Gastroesophageal sphincter (tissue), 3 donors: Measurements from ENCODE around the gene ZNF367.

Source experiments
- CTCF ChIP-seq, 4 experiments: fragments of 200-600 bp in 2 of 4; fragments of 450-650 bp in 2 of 4; sonication (generic) in 1 of 4; IDR thresholded peaks; one replicate each; pipeline ENCODE4 v1.5.1; 2017 to 2019; ENCODE audit warnings: antibody characterized with exemption in 4 of 4, mild to moderate bottlenecking in 2 of 4, moderate library complexity in 2 of 4
- EP300 ChIP-seq: sonication (generic); formaldehyde crosslinking; IDR thresholded peaks from one replicate; pipeline ENCODE4 v1.6.1; 2017; ENCODE audit warnings: antibody characterized with exemption, mild to moderate bottlenecking

GRCh38 chr9:96460470-96460869 is 42.3 kb upstream of the ZNF367 start:
- TF ChIP-seq CTCF (IDR thresholded peaks at IDR 0.05) = no peak
- no peak for TF ChIP-seq EP300
